Neural progenitor cell (in vitro differentiated cells): ENCODE results near the gene GMFB. TPM values are rescaled to one million over a fixed set of nuclear protein-coding genes. Genes with fewer than 3 reads are reported as not detected.
"Not testable (repeated sequence)": the region's sequence is repeated elsewhere in the genome, so short reads cannot be mapped to it uniquely, and the experiment has no call there.

Source experiments
- DNase-seq: peaks from one replicate; pipeline ENCODE4 v3.0.0-alpha.2; 2016; ENCODE audit warnings: low spot score
- H2AFZ ChIP-seq: fragments of 200-600 bp; sonication (generic); replicated peaks from 2 replicates; pipeline ENCODE4 v1.6.1; 2016; ENCODE audit warnings: antibody characterized with exemption
- H3F3A ChIP-seq: fragments of 200-600 bp; sonication (generic); 2 replicates; pipeline ENCODE4 v1.6.1; 2016; ENCODE audit warnings: antibody characterized with exemption, low read depth
- H3K27ac ChIP-seq: fragments of 200-600 bp; sonication (generic); 2 replicates; pipeline ENCODE4 v1.5.1; 2016; ENCODE audit warnings: mild to moderate bottlenecking
- H3K27me3 ChIP-seq: fragments of 200-600 bp; sonication (generic); 2 replicates; pipeline ENCODE4 v1.6.1; 2016; ENCODE audit warnings: mild to moderate bottlenecking, moderate library complexity
- H3K36me3 ChIP-seq: fragments of 200-600 bp; sonication (generic); 2 replicates; pipeline ENCODE4 v1.5.1; 2016
- H3K4me1 ChIP-seq: fragments of 200-600 bp; sonication (generic); 2 replicates; pipeline ENCODE4 v1.6.1; 2016; ENCODE audit warnings: mixed run types
- H3K4me2 ChIP-seq: fragments of 200-600 bp; sonication (generic); 2 replicates; pipeline ENCODE4 v1.6.1; 2016
- H3K4me3 ChIP-seq: fragments of 200-600 bp; sonication (generic); 2 replicates; pipeline ENCODE4 v1.5.1; 2016
- H3K79me2 ChIP-seq: fragments of 200-600 bp; sonication (generic); 2 replicates; pipeline ENCODE4 v1.6.1; 2016; ENCODE audit warnings: low read depth
- H3K9ac ChIP-seq: fragments of 200-600 bp; sonication (generic); 2 replicates; pipeline ENCODE4 v1.6.1; 2016
- H3K9me3 ChIP-seq: fragments of 200-600 bp; sonication (generic); 2 replicates; pipeline ENCODE4 v1.5.1; 2016; ENCODE audit warnings: low read depth
- H4K20me1 ChIP-seq: fragments of 200-600 bp; sonication (generic); 2 replicates; pipeline ENCODE4 v1.6.1; 2016; ENCODE audit warnings: low read depth
- H3K27ac Mint-ChIP-seq: 3 replicates; pipeline ENCODE4 v1.8.0; 2021; ENCODE audit warnings: mixed read lengths
- H3K27me3 Mint-ChIP-seq: 2 replicates; pipeline ENCODE4 v1.8.0; 2022; ENCODE audit warnings: low read depth, mild to moderate bottlenecking, inconsistent platforms, moderate library complexity, mixed read lengths; ENCODE audit not compliant: insufficient read depth
- H3K36me3 Mint-ChIP-seq: 3 replicates; pipeline ENCODE4 v1.8.0; 2021; ENCODE audit warnings: mixed read lengths
- H3K4me1 Mint-ChIP-seq: 3 replicates; pipeline ENCODE4 v1.8.0; 2021; ENCODE audit warnings: mixed read lengths
- H3K4me3 Mint-ChIP-seq: 3 replicates; pipeline ENCODE4 v1.8.0; 2021; ENCODE audit warnings: mild to moderate bottlenecking, moderate library complexity, mixed read lengths
- H3K9me3 Mint-ChIP-seq: 3 replicates; pipeline ENCODE4 v1.8.0; 2020; ENCODE audit warnings: mixed read lengths
- EZH2 ChIP-seq: fragments of 200-600 bp; sonication (generic); IDR thresholded peaks from 2 replicates; pipeline ENCODE4 v1.6.1; 2017; ENCODE audit warnings: antibody characterized with exemption, mild to moderate bottlenecking, moderate library complexity
- EZH2phosphoT487 ChIP-seq: fragments of 200-600 bp; sonication (generic); IDR thresholded peaks from 2 replicates; pipeline ENCODE4 v1.6.1; 2017; ENCODE audit warnings: antibody characterized with exemption
- total RNA-seq: library from RNA; depleted of rRNA; stranded (reverse); fragments of >200 nt; gene quantifications from 2 replicates; pipeline ENCODE4 v1.2.3, GENCODE V29; 2015; ENCODE audit warnings: low replicate concordance
- TF ChIP-seq, protein P1 (sequence below): fragments of 200-600 bp; sonication (generic); IDR thresholded peaks from 2 replicates; pipeline ENCODE4 v1.5.1; 2017; ENCODE audit warnings: antibody characterized with exemption, mild to moderate bottlenecking

The GMFB gene
- total RNA-seq, 1 donor from 2014 or later, result 172 TPM

DNA sequence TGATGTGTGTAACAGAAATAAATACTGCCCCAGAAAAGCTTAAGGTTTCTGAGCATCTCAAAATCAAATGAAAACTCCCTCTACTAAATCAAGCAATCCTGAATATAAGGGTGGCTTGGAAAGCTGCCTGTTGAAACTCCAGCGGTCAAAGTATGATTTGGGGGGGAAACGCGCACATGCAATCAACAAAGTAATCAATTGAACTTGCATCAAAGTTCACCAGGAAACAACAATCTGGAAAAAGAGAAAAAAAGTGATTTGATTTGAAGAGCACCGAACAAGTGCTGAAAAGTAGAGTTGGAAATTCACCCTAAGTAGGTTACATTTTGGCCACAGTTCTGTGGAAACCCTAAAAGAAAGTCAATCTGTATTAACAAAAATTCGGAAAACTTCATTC lies 48.3 kb downstream of the GMFB start:
- peaks cover 52% of the 10 kb centered on the region for H3K79me2 ChIP-seq
- H3F3A ChIP-seq, result peaks cover 31% of the 10 kb centered on the region
- Mint-ChIP-seq H3K27ac (peak overlapping the region; percentile 98), H3K4me3 (peak overlapping the region; percentile 94), H3K9me3 (no peaks in the 10 kb centered on the region), H3K27me3 (no peaks in the 10 kb centered on the region), H3K4me1 (peaks cover 34% of the 10 kb centered on the region), H3K36me3 (peaks cover 12% of the 10 kb centered on the region)
- no peak for DNase-seq
- H3K4me3 ChIP-seq, result peak overlapping the region; percentile 91
- H2AFZ ChIP-seq, result peak overlapping the region; percentile 70
- H3K36me3 ChIP-seq, result no peaks in the 10 kb centered on the region
- H4K20me1 ChIP-seq, result peaks cover 8% of the 10 kb centered on the region
- no peaks in the 10 kb centered on the region for H3K27me3 ChIP-seq
- peak overlapping the region; percentile 88 for H3K4me2 ChIP-seq
- TF ChIP-seq EZH2 (no peak), EZH2phosphoT487 (no peak)
- TF ChIP-seq, protein P1, sequence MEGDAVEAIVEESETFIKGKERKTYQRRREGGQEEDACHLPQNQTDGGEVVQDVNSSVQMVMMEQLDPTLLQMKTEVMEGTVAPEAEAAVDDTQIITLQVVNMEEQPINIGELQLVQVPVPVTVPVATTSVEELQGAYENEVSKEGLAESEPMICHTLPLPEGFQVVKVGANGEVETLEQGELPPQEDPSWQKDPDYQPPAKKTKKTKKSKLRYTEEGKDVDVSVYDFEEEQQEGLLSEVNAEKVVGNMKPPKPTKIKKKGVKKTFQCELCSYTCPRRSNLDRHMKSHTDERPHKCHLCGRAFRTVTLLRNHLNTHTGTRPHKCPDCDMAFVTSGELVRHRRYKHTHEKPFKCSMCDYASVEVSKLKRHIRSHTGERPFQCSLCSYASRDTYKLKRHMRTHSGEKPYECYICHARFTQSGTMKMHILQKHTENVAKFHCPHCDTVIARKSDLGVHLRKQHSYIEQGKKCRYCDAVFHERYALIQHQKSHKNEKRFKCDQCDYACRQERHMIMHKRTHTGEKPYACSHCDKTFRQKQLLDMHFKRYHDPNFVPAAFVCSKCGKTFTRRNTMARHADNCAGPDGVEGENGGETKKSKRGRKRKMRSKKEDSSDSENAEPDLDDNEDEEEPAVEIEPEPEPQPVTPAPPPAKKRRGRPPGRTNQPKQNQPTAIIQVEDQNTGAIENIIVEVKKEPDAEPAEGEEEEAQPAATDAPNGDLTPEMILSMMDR, result no peak
- peaks cover 38% of the 10 kb centered on the region for H3K4me1 ChIP-seq
- no peaks in the 10 kb centered on the region for H3K9me3 ChIP-seq
- H3K27ac ChIP-seq, result peak overlapping the region; percentile 97
- peak overlapping the region; percentile 71 for H3K9ac ChIP-seq

DNA sequence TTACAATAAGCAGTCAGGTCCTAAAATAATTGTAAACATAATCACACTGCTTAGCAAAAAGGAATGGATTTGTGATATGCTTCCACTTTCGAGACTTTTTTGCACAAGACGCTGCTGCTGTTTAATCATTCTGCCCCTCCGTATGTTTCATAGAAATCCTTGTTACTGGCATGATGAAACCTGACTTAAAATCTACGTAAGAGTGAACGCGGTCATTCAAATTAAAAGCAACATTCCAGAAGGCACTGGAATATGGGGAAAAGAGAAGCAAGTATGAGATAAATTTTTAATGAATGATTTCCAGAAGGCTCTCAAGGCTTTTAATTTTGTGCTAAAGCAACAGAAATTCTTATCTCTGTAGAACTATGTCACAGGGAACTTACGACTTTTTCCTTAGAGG lies 48.7 kb downstream of the GMFB start:
- no peak for DNase-seq
- H3K4me2 ChIP-seq, result peak overlapping the region; percentile 88
- peaks cover 36% of the 10 kb centered on the region for H3K4me1 Mint-ChIP-seq
- H4K20me1 ChIP-seq, result peaks cover 12% of the 10 kb centered on the region
- peak overlapping the region; percentile 91 for H3K4me3 ChIP-seq
- peak overlapping the region; percentile 97 for H3K27ac ChIP-seq
- H3K4me1 ChIP-seq, result peaks cover 42% of the 10 kb centered on the region
- no peak overlapping the region for H2AFZ ChIP-seq
- H3K27me3 ChIP-seq, result no peaks in the 10 kb centered on the region
- peaks cover 57% of the 10 kb centered on the region for H3K79me2 ChIP-seq
- H3K9me3 Mint-ChIP-seq, result no peaks in the 10 kb centered on the region
- H3K4me3 Mint-ChIP-seq, result peak overlapping the region; percentile 94
- peak overlapping the region; percentile 71 for H3K9ac ChIP-seq
- H3K27ac Mint-ChIP-seq, result peak overlapping the region; percentile 98
- TF ChIP-seq EZH2 (no peak), EZH2phosphoT487 (no peak)
- TF ChIP-seq, protein P1, result no peak
- H3K36me3 ChIP-seq, result no peaks in the 10 kb centered on the region
- peaks cover 31% of the 10 kb centered on the region for H3F3A ChIP-seq
- no peaks in the 10 kb centered on the region for H3K27me3 Mint-ChIP-seq
- H3K9me3 ChIP-seq, result no peaks in the 10 kb centered on the region
- H3K36me3 Mint-ChIP-seq, result peaks cover 12% of the 10 kb centered on the region

DNA sequence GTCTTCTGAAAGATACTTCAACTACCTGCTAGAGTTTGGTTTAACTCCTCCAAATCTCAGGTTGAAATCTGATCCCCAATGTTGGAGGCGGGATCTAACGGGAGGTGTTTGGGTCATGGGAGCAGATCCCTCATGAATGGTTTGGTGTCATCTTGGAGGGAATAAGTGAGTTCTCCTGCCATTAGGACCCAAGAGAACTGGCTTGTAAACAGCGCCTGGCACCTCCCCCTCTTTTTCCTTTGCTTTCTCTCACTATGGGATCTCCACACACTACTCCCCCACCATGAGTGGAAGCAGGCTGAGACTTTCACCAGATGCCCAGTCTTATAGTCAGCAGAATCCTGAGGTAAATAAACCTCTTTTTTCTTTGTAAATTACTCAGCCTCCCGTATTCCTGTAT lies 50.1 kb downstream of the GMFB start:
- Histone ChIP-seq H3K36me3 (no peaks in the 10 kb centered on the region), H3K4me2 (peak overlapping the region; percentile 17), H3K4me3 (no peak overlapping the region), H3K9me3 (no peaks in the 10 kb centered on the region), H3K4me1 (peaks cover 44% of the 10 kb centered on the region), H3K79me2 (peaks cover 70% of the 10 kb centered on the region), H3F3A (peaks cover 31% of the 10 kb centered on the region), H4K20me1 (peaks cover 23% of the 10 kb centered on the region), H3K27ac (no peak overlapping the region), H2AFZ (no peak overlapping the region), H3K9ac (no peak overlapping the region), H3K27me3 (no peaks in the 10 kb centered on the region)
- DNase-seq, result no peak
- no peak overlapping the region for H3K27ac Mint-ChIP-seq
- TF ChIP-seq EZH2phosphoT487 (no peak), EZH2 (no peak)
- TF ChIP-seq, protein P1, result no peak
- H3K36me3 Mint-ChIP-seq, result peaks cover 12% of the 10 kb centered on the region
- H3K4me3 Mint-ChIP-seq, result peak overlapping the region; percentile 64
- peaks cover 41% of the 10 kb centered on the region for H3K4me1 Mint-ChIP-seq
- H3K9me3 Mint-ChIP-seq, result no peaks in the 10 kb centered on the region
- no peaks in the 10 kb centered on the region for H3K27me3 Mint-ChIP-seq

DNA sequence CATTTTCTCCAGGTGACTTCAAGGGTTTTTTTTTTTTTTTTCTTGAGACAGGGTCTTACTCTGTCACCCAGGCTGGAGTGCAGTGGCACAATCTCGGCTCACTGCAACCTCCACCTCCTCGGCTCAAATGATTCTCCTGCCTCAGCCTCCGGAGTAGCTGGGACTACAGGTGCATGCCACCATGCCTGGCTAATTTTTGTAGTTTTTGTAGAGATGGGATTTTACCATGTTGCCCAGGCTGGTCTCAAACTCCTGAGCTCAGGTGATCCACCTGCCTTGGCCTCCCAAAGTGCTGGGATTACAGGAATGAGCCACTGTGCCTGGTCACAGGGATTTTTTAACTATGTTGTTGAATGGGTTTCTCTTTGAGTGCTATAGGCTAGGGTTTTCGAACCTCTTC lies 50.8 kb downstream of the GMFB start:
- not testable (repeated sequence) for H3K27ac Mint-ChIP-seq

More for the DNA sequence above, 50.8 kb downstream of the GMFB start:
- H3K27me3 ChIP-seq, DNase-seq, H3K9me3 ChIP-seq, H3K4me2 ChIP-seq, H3K9ac ChIP-seq, H3K4me3 ChIP-seq, H3K36me3 ChIP-seq, H2AFZ ChIP-seq, H3K4me3 Mint-ChIP-seq, H3K9me3 Mint-ChIP-seq, H3K27ac ChIP-seq, H3K27me3 Mint-ChIP-seq: not testable (repeated sequence)
- Histone ChIP-seq H4K20me1 (peaks cover 23% of the 10 kb centered on the region), H3F3A (peaks cover 31% of the 10 kb centered on the region), H3K4me1 (peaks cover 44% of the 10 kb centered on the region), H3K79me2 (peaks cover 78% of the 10 kb centered on the region)
- Mint-ChIP-seq H3K4me1 (peaks cover 45% of the 10 kb centered on the region), H3K36me3 (peaks cover 12% of the 10 kb centered on the region)
